ENCODE data around the gene TPCN1.

DNA sequence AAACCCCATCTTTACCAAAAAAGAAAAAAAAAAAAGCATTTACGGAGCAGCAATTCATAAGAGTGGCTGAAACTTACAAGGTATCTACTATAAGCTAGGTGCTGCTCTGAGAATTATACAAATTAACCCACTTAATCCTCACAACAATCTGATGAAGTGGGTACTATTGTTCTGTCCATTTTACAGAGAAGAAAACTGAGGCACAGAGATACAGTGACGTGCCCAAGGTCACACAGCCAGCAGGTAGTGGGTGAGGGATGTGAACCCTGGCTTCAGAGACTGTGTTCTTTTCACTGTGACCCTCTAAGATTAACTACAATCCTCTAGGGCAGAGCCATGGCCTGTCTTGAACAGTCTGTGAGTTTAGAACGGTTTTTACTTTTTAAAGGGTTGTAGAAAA lies 39.3 kb upstream of the TPCN1 start:
- TF ChIP-seq KLF10 (tag by site-specific recombination; IDR thresholded peaks at IDR 0.05), result no peak
- TF ChIP-seq, protein P1, sequence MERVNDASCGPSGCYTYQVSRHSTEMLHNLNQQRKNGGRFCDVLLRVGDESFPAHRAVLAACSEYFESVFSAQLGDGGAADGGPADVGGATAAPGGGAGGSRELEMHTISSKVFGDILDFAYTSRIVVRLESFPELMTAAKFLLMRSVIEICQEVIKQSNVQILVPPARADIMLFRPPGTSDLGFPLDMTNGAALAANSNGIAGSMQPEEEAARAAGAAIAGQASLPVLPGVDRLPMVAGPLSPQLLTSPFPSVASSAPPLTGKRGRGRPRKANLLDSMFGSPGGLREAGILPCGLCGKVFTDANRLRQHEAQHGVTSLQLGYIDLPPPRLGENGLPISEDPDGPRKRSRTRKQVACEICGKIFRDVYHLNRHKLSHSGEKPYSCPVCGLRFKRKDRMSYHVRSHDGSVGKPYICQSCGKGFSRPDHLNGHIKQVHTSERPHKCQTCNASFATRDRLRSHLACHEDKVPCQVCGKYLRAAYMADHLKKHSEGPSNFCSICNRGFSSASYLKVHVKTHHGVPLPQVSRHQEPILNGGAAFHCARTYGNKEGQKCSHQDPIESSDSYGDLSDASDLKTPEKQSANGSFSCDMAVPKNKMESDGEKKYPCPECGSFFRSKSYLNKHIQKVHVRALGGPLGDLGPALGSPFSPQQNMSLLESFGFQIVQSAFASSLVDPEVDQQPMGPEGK (tag by site-specific recombination; IDR thresholded peaks at IDR 0.05), result no peak
- TF ChIP-seq GFI1B (tag by site-specific recombination; IDR thresholded peaks at IDR 0.05), result no peak
- TF ChIP-seq SCRT2 (tag by site-specific recombination; IDR thresholded peaks at IDR 0.05), result no peak
- TF ChIP-seq, protein P2, sequence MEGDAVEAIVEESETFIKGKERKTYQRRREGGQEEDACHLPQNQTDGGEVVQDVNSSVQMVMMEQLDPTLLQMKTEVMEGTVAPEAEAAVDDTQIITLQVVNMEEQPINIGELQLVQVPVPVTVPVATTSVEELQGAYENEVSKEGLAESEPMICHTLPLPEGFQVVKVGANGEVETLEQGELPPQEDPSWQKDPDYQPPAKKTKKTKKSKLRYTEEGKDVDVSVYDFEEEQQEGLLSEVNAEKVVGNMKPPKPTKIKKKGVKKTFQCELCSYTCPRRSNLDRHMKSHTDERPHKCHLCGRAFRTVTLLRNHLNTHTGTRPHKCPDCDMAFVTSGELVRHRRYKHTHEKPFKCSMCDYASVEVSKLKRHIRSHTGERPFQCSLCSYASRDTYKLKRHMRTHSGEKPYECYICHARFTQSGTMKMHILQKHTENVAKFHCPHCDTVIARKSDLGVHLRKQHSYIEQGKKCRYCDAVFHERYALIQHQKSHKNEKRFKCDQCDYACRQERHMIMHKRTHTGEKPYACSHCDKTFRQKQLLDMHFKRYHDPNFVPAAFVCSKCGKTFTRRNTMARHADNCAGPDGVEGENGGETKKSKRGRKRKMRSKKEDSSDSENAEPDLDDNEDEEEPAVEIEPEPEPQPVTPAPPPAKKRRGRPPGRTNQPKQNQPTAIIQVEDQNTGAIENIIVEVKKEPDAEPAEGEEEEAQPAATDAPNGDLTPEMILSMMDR (tag by site-specific recombination; IDR thresholded peaks at IDR 0.05), result no peak

All from HEK293 (cell line).